GM13977 (cell line): ENCODE results near the gene DNAJB2.

ENCODE experiments used
- DNase-seq: peaks from one replicate; pipeline ENCODE4 v3.0.0; 2012; ENCODE audit warnings: low spot score
- CTCF ChIP-seq: IDR thresholded peaks from 2 replicates; pipeline ENCODE4 v1.5.1; 2012; ENCODE audit warnings: mild to moderate bottlenecking, control low read depth; ENCODE audit not compliant: insufficient read depth; ENCODE audit errors: extremely low read depth, missing control alignments
- in situ Hi-C: fragments of 300-500 bp; cut with MboI; formaldehyde crosslinking; loops from one replicate; pipeline ENCODE4 v1.12.0; 2022; ENCODE audit warnings: low sequenced_read_pairs, low pct_unique_long_range_greater_than_20kb, mixed read lengths, inconsistent platforms; ENCODE audit not compliant: unreplicated experiment

DNAJB2 gene

GRCh38 chr2:219261024-219261855, 17.9 kb upstream of the DNAJB2 start:
- DNase-seq: no peak
- TF ChIP-seq CTCF: no peak
- in situ Hi-C loops: no loop called here

- DNase-seq: no peak
- TF ChIP-seq CTCF: no peak
- in situ Hi-C loops: no loop called here
Measured at GRCh38 chr2:219266232-219266631, 12.9 kb upstream of the DNAJB2 start.

- in situ Hi-C loops: no loop called here
- DNase-seq: no peak
- TF ChIP-seq CTCF: no peak
Measured at GRCh38 chr2:219266886-219267285, 12.3 kb upstream of the DNAJB2 start.

- in situ Hi-C loops: no loop called here
- no peak for DNase-seq
- no peak for TF ChIP-seq CTCF
Measured at GRCh38 chr2:219268294-219268693, 10.9 kb upstream of the DNAJB2 start.

- DNase-seq: no peak
- no peak for TF ChIP-seq CTCF
- in situ Hi-C loops: no loop called here
Measured at GRCh38 chr2:219269362-219270054, 9.7 kb upstream of the DNAJB2 start.

- no peak for TF ChIP-seq CTCF
- in situ Hi-C loops: no loop called here
- DNase-seq: no peak
Measured at GRCh38 chr2:219270055-219270372, 9.2 kb upstream of the DNAJB2 start.
